GM21619 (cell line): ENCODE measurements around the gene SSMEM1.
"Not testable (repeated sequence)": the region's sequence is repeated elsewhere in the genome, so short reads cannot be mapped to it uniquely, and the experiment has no call there.

Experiments
- ATAC-seq: cut with Tn5 transposase; IDR thresholded peaks from one replicate; pipeline ENCODE4 v1.9.1; 2021; ENCODE audit not compliant: unreplicated experiment

SSMEM1 gene, protein sequence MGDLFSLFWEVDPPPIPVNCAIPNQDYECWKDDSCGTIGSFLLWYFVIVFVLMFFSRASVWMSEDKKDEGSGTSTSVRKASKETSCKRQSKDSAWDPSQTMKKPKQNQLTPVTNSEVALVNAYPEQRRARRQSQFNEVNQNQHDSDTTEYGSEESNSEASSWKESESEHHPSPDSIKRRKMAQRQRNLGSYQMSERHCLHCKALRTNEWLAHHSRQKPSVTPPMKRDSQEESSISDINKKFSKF

GRCh38 chr7:130207642-130208041, at the start of gene SSMEM1:
Gene SSMEM1, plus strand, starts transcription at chr7:130207860. Its CDS starts 51 bp downstream, at chr7:130207911.
- ATAC-seq, result no peak

- ATAC-seq, result no peak
Measured at GRCh38 chr7:130160023-130160422, 47.6 kb upstream of the SSMEM1 start.

DNA sequence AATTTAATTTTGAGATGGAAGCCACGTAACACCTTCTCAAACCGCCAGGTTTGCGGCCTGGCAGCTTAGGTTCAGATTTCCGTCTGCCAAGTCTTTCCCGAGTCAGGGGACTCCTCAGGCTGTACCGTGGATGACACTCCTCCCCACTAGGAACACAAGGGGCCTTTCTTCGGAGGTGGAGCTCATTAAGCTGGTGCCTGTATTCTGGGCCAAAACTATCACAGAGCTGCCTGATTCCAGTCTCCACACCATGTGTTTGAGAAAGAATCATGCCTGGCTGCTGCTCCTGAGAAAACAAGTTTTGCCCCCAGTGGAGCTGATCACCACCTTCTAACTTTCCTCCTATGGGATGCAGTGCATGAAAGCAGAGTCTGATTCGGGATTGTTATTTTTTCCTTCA, 47.2 kb upstream of the SSMEM1 start:
- ATAC-seq, result no peak

DNA sequence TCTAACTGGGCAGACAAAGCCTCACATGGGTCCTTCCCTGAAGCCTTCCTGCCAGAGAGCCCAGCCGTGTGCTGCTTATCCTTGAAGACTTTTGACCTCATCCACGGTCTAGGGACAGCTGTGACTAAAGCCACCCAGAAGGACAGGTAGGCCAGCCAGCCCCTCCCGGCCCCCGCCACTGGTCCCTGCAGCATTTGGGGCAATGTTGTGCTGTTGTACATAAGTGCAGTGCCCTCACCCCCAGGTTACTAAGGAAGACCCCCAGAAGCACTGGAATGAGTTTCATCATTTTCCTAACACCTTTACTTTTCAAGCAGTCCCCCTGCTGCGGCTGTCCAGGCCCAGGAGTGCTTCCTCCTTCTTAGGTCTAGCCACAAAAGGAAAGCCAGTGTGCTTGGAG, 45.5 kb upstream of the SSMEM1 start:
- ATAC-seq, result no peak

DNA sequence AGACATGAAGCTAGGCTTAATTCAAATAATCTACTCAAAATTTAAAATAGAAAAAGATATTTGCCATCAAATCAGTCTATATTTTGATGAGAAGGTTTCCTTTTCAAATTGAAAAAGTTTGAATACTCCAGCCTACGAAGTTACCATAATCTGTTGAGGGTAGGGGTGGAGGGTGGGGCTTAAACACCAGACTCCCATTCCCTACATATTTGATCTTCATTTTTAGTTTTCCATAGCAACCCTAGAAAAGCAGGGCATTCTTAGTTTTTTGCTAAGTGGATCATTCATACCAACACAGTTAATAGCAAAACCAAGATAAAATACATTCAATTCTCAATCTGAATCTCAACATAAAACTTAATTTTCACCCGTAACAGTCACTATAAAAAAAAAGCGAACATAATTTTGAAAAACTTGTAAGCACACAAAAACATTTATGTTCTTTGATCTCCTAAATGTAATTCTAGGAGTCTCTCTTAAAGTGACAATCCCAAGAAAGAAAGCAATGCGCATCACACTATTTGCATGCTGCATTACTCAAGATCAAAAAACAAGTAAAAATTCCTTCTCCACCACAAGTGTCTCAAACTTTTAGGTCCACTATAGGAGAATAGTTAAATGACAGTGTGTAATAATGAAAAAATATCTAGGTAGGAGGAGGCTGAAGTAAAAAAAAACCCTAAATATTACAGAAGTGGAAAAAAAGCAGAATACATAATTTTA, 33.3 kb upstream of the SSMEM1 start:
- ATAC-seq, result no peak

DNA sequence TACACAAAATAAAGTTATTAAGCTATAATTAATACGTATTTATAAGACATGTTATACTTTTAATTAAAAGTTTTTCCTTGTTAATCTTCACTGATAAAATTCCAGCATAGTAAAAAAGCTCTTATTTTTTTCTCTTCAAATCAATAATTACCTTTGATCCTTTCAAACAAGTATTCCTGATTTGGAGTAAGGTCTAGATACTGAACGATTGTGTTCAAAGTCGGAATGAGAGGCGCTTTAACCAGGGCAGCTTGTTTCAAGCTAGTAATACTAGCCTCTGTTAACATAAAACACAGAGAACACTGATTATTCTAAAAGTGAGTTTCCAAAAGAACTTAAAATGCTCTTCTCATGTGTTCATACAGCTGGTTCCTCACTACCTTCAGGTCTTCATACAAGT, 29.4 kb upstream of the SSMEM1 start:
- ATAC-seq, result no peak

DNA sequence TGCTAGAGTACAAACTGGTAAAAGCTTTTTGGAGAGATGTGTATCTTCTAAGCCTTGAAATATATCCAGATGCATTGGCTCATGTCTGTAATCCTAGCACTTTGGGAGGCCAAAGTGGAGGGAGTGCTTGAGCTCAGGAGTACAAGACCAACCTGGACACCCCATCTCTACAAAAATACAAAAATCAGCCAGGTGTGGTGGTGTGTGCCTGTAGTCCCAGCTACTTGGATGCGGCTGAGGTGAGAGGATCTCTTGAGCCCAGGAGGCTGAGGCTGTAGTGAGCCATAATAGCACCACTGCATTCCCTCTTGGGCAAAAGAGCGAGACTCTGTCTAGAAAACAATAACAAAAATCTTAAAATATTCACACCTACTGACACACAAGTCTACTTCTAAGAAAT, 28.0 kb upstream of the SSMEM1 start:
- no peak for ATAC-seq

GRCh38 chr7:130180571-130181262, 26.9 kb upstream of the SSMEM1 start:
- no peak for ATAC-seq

GRCh38 chr7:130181263-130181605, 26.4 kb upstream of the SSMEM1 start:
- ATAC-seq, result no peak

- ATAC-seq, result peak; percentile 86
Measured at GRCh38 chr7:130182990-130183389, 24.7 kb upstream of the SSMEM1 start.

GRCh38 chr7:130184349-130184748, 23.3 kb upstream of the SSMEM1 start:
- not testable (repeated sequence) for ATAC-seq

DNA sequence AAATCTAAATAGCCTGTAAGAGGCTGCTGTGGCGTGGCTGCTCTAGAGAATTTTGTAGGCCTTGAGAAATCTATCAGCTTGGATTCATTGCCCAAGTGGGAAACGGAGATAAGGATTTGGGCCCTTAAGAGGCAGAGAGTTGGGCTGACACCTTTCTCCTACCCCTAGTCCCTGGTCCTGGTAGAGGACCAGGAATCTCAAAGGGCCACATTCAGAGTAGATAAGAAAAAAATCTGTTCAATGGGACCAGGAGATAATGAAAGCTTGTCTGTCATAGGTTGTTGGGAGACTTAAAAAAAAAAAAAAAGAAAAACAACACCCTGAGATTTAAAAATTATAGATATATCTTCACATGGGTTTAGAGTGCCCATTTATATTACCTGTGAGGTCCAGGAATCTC, 20.3 kb upstream of the SSMEM1 start:
- ATAC-seq, result no peak

DNA sequence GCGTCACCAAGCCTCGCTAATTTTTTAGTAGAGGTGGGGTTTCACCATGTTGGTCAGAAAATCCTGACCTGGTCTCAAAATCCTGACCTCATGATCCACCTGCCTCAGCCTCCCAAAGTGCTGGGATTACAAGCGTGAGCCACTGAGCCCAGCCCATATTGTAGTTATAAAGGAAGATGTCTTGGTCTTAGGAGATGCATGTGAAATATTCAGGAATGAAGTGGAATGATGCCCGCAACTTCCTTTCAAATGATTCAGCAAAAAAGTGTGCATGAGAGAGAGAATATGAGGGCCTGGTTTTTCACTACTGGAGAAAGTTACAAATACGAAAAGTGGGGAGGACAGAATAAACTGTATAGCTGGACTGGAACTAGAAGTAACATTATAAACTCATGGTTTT, 18.3 kb upstream of the SSMEM1 start:
- ATAC-seq, result no peak

DNA sequence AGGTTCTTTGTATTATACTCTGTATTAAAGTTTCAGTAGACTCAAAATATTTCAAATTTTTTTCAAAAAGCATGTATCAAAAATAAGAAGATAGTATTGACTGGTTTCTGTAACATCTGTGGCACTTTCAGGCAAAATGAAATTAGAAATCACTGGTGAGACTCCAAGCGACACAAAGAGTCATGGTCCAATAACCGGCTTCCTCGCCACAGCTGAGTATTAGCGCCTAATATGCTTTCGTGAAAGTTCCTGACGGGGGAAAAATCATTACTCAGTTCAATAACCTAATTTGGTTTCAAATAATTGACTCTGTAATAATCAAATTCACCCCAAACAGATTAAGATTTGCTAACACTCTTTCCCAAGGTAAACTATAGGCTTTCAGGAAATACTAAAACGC, 15.9 kb upstream of the SSMEM1 start:
- ATAC-seq, result no peak

- no peak for ATAC-seq
Measured at GRCh38 chr7:130195396-130195795, 12.3 kb upstream of the SSMEM1 start.

- no peak for ATAC-seq
Measured at GRCh38 chr7:130196476-130196875, 11.2 kb upstream of the SSMEM1 start.

DNA sequence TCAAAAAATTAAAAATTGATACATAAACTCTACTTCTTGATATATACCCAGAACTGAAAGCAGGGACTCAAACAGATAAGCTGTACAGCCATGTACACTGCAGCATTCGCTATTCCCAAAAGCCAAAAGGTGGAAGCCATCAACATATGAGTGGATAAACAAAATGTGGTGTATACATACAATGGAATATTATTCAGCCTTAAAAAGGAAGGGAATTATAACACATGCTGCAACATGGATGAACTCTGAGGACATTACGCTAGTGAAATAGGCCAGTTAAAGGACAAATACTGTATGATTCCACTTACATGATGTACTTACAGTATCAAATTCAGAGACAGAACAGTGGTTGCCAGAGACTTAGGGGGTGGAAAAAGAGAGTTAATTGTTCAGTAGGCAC, 10.6 kb upstream of the SSMEM1 start:
- ATAC-seq, result no peak

DNA sequence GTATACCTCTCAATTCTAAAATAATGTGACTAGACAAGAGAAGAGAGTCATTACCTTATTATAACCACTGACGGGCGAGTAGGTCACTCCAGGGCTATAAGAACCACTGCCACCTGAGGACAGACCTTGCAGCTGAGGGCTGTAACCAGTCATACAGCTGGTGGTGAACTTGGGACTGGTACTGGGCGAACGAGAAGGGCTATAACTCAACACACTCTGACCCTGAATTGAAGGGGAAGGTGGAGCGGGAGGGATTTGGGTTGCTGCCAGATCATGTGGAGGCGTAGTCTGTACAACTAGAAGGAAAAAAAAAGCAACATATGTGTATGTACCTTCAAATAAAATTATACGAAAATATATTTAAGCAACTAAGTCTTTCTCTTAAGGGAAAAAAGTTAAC, 5.9 kb upstream of the SSMEM1 start:
- ATAC-seq, result no peak

DNA sequence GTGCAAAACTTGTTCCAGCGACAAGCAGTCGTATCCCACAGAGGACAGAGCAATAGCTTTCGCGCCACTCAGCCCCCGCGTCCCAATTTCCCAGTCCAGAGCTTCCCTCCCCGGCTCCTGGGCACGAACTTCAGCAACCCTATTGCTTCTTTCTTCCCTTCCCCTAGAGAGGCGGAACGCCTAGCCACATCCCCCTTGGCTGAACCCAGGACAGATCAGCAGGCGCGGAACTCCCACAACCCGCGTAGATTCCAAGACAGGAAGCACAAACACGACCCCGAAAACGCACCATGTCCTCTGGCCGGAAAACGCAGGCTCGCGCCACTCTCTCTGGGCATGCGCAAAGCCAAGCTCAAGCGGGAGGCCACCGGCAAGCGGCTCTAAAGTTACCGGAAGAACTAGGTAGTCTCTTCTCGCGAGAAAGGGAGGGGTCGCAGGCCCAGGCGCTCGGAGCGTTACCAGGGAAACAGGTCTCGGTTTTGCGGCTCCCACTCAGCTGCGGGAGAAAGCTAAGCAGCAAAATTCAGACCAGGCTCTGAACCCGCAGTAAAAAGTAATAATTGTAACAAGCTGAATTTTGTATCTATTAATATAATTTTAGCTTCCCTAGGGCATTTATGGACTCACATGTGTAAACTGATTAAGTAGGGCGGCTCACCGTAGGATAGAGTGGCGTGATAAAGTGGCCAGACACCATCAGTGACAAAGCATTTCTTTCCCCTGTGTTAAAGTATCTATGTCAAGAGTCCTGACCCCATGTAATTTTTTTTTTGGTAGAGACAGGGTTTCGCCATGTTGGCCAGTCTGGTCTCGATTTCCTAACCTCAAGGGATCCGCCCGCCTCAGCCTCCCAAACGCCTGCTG, 2.3 kb upstream of the SSMEM1 start, which contains the start of gene TMEM209:
Gene TMEM209, minus strand, starts transcription at position 323 of the 864 bp plus-strand sequence. Its CDS starts 31 bp downstream, at position 292.
- peak; percentile 97 for ATAC-seq

- no peak for ATAC-seq
Measured at GRCh38 chr7:130207033-130207432, 627 bp upstream of the SSMEM1 start.

- no peak for ATAC-seq
Measured at GRCh38 chr7:130208516-130208915, 856 bp downstream of the SSMEM1 start.
